ENCODE results near the gene B3GNT8.

Gene B3GNT8

GRCh38 chr19:41376241-41376997 is 50.8 kb downstream of the B3GNT8 start, which contains the start of gene TMEM91:
Gene TMEM91 (plus strand): TSS chr19:41376533. CDS start chr19:41378310, 1,777 bp downstream.
- DNase-seq (ENCODE audit: extremely low spot score) = no peak
- TF ChIP-seq CTCF (IDR thresholded peaks at IDR 0.05; ENCODE audit: control extremely low read depth, extremely low read depth, low read depth, missing control alignments) = no peak
- ChIA-PET POLR2A (no interaction called here), CTCF (interaction anchor here (1.4 kb wide), 1 partner anchor 187 kb away, joined by 3 read pairs; no protein-coding TSS in a partner anchor)
